Coronary artery (tissue), 2 donors: ENCODE measurements around the gene TDRD12.
"Not testable (repeated sequence)": the region's sequence is repeated elsewhere in the genome, so short reads cannot be mapped to it uniquely, and the experiment has no call there.

Source experiments
- DNase-seq: peaks from one replicate; pipeline ENCODE4 v3.0.0-alpha.2; 2017; ENCODE audit warnings: low spot score
- H3K27ac ChIP-seq, 2 donors: fragments of 200-600 bp; sonication (generic); one replicate each; pipeline ENCODE4 v1.5.1; 2016 to 2019
- H3K4me3 ChIP-seq: fragments of 200-600 bp; sonication (generic); 2 replicates; pipeline ENCODE4 v1.5.1; 2016; ENCODE audit warnings: mild to moderate bottlenecking, moderate library complexity
- TF ChIP-seq, protein P1 (sequence below): fragments of 200-600 bp; sonication (generic); IDR thresholded peaks from one replicate; pipeline ENCODE4 v1.5.1; 2019; ENCODE audit warnings: antibody characterized with exemption

TDRD12 gene

GRCh38 chr19:32863301-32863700 lies 143.7 kb downstream of the TDRD12 start:
- Histone ChIP-seq H3K27ac (no peak overlapping the region), H3K4me3 (no peak overlapping the region)
- no peak for DNase-seq
- TF ChIP-seq, protein P1, sequence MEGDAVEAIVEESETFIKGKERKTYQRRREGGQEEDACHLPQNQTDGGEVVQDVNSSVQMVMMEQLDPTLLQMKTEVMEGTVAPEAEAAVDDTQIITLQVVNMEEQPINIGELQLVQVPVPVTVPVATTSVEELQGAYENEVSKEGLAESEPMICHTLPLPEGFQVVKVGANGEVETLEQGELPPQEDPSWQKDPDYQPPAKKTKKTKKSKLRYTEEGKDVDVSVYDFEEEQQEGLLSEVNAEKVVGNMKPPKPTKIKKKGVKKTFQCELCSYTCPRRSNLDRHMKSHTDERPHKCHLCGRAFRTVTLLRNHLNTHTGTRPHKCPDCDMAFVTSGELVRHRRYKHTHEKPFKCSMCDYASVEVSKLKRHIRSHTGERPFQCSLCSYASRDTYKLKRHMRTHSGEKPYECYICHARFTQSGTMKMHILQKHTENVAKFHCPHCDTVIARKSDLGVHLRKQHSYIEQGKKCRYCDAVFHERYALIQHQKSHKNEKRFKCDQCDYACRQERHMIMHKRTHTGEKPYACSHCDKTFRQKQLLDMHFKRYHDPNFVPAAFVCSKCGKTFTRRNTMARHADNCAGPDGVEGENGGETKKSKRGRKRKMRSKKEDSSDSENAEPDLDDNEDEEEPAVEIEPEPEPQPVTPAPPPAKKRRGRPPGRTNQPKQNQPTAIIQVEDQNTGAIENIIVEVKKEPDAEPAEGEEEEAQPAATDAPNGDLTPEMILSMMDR: no peak

- TF ChIP-seq, protein P1: no peak
- Histone ChIP-seq H3K4me3 (no peak overlapping the region), H3K27ac (no peak overlapping the region)
- no peak for DNase-seq
These were observed 144.3 kb downstream of the TDRD12 start for GRCh38 chr19:32863841-32864240.

DNA sequence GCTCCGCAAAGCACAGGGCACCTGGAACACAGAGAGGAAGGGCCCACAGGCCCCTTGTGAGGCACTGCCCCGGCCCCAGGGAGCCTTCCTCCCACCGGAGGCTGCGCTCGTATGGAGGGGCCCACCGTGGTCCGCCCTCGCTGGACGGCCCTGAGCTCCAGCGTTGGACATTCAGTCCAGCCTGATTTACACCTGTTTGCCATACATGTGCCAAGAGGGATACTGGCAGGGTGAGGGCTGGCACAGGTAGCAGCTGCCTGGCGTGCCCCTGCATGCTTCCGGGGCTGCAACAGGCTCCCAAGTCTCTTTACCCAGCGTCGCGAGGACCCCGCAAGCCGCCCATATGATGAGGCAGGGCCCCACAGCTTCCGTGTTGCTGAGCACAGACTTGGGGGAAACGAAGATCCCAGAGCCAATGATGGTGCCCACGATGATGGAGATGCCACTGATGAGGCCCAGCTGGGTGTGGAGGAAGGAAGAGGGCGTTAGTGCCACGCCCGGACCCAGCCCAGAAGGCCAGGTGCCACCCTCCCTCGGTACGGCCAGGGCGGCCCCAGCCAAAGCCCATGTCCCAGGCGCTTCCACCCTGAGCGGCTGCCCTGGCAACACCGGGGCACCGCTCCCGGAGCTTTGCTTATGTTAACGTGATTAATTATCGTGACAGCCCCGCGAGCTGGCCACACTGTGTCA lies 144.9 kb downstream of the TDRD12 start:
- TF ChIP-seq, protein P1: no peak
- Histone ChIP-seq H3K27ac (no peak overlapping the region), H3K4me3 (no peak overlapping the region)
- DNase-seq: no peak

GRCh38 chr19:32865326-32865725 lies 145.8 kb downstream of the TDRD12 start:
- DNase-seq: no peak
- H3K27ac ChIP-seq: no peak overlapping the region
- H3K4me3 ChIP-seq: no peak overlapping the region
- TF ChIP-seq, protein P1: no peak

GRCh38 chr19:32866061-32866460 lies 146.5 kb downstream of the TDRD12 start:
- TF ChIP-seq, protein P1: no peak
- H3K4me3 ChIP-seq: no peak overlapping the region
- DNase-seq: no peak
- no peak overlapping the region for H3K27ac ChIP-seq

- Histone ChIP-seq H3K4me3 (no peak overlapping the region), H3K27ac (no peak overlapping the region)
- DNase-seq: no peak
- TF ChIP-seq, protein P1: no peak
These were observed 147.1 kb downstream of the TDRD12 start for GRCh38 chr19:32866564-32867265.

- H3K4me3 ChIP-seq, DNase-seq, H3K27ac ChIP-seq: not testable (repeated sequence)
These were observed 147.9 kb downstream of the TDRD12 start for GRCh38 chr19:32867436-32867835.
